Measurements from ENCODE around the gene ARID1B. TPM values are rescaled to one million over a fixed set of nuclear protein-coding genes. Genes with fewer than 3 reads are reported as not detected.

ARID1B gene
- total RNA-seq, 1 donor from 2014 or later: 97.2 TPM

DNA sequence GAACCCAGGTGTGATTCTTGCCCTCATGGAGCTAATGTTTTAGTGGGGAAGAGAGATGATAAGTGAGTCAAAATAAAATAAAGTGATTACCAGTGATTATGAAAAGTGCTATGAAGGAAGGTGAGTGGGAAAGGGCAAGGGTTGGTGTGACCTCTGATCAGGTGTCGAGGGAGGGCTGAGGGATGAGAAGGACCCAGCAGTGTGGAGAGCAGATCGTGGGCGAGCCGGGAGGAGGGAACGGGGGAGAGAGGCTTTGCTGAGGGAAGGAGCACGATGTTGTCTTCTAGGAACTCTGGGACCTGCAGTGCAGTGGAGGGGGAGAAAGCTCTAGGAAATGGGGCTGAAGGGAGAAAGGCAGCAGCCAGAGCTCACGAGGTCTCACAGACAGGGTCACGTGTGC lies 354.1 kb downstream of the ARID1B start:
- no peak overlapping the region for H3K4me3 Mint-ChIP-seq
- no peak for DNase-seq (ENCODE audit: extremely low spot score, unreplicated experiment)
- H3K27me3 Mint-ChIP-seq: no peaks in the 10 kb centered on the region
- H3K9me3 Mint-ChIP-seq: no peaks in the 10 kb centered on the region
- H3K4me1 Mint-ChIP-seq (ENCODE audit: unreplicated experiment): peaks cover 14% of the 10 kb centered on the region
- TF ChIP-seq, protein P1, sequence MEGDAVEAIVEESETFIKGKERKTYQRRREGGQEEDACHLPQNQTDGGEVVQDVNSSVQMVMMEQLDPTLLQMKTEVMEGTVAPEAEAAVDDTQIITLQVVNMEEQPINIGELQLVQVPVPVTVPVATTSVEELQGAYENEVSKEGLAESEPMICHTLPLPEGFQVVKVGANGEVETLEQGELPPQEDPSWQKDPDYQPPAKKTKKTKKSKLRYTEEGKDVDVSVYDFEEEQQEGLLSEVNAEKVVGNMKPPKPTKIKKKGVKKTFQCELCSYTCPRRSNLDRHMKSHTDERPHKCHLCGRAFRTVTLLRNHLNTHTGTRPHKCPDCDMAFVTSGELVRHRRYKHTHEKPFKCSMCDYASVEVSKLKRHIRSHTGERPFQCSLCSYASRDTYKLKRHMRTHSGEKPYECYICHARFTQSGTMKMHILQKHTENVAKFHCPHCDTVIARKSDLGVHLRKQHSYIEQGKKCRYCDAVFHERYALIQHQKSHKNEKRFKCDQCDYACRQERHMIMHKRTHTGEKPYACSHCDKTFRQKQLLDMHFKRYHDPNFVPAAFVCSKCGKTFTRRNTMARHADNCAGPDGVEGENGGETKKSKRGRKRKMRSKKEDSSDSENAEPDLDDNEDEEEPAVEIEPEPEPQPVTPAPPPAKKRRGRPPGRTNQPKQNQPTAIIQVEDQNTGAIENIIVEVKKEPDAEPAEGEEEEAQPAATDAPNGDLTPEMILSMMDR (conservative IDR thresholded peaks at IDR 0.05): no peak
- peak overlapping the region; percentile 10 for H3K27ac Mint-ChIP-seq
- H3K36me3 Mint-ChIP-seq: peaks cover 36% of the 10 kb centered on the region

DNA sequence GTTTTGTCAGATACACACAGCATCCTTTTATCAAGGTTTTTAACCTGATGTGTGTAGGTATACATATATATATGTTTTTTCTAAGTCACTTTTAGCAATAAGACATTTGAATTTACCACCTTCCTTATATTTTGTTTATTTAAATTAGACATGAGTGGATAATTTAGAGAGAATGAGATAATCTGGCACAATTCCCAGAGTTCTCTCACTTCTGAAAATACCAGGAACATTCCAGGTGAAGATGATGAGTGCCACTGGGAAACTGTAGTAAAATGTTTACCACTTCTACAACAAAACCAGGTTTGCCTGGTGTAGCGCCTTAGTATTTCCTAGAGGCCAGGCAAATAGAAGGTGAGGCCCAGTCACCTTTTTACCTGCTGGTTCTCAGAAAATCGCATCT lies 356.7 kb downstream of the ARID1B start:
- Mint-ChIP-seq H3K27me3 (no peaks in the 10 kb centered on the region), H3K4me3 (no peak overlapping the region), H3K9me3 (no peaks in the 10 kb centered on the region), H3K36me3 (peaks cover 30% of the 10 kb centered on the region), H3K4me1 (ENCODE audit: unreplicated experiment) (peaks cover 8% of the 10 kb centered on the region), H3K27ac (no peak overlapping the region)
- no peak for DNase-seq (ENCODE audit: extremely low spot score, unreplicated experiment)
- TF ChIP-seq, protein P1 (conservative IDR thresholded peaks at IDR 0.05): no peak

DNA sequence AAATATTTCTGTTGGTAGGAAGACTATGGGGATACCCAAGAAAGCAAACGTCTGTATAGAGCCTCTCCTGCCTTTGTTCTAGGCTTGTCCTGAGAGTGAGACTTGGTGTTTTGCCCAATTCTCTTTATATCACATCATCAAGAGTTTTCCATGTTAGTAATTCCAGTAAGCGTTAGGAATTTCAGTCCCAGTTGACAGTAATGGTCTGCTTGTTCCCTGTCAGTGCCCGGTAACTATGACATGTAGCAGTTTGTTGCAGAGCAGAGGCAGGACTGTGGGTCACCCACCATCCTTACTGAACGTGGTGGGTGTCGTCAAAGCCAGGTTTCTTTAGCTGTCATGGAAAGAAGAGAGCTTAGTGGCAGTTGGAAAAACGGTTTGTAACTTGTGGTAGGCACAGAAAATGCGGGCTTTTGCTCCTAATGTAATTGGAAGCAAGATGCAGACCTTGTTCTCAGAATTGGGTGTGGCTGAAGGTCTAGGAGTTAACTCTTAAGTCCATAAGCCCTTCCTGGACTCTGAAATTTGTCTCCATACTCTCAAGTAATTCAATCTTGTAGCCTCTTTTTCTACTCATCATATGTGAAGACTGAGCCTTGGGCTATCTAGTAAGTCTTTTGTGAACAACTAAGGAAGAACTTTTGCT lies 357.3 kb downstream of the ARID1B start:
- H3K4me1 Mint-ChIP-seq (ENCODE audit: unreplicated experiment): peaks cover 2% of the 10 kb centered on the region
- no peak overlapping the region for H3K4me3 Mint-ChIP-seq
- TF ChIP-seq, protein P1 (conservative IDR thresholded peaks at IDR 0.05): no peak
- H3K27me3 Mint-ChIP-seq: no peaks in the 10 kb centered on the region
- DNase-seq (ENCODE audit: extremely low spot score, unreplicated experiment): no peak
- no peak overlapping the region for H3K27ac Mint-ChIP-seq
- H3K36me3 Mint-ChIP-seq: peaks cover 25% of the 10 kb centered on the region
- no peaks in the 10 kb centered on the region for H3K9me3 Mint-ChIP-seq

DNA sequence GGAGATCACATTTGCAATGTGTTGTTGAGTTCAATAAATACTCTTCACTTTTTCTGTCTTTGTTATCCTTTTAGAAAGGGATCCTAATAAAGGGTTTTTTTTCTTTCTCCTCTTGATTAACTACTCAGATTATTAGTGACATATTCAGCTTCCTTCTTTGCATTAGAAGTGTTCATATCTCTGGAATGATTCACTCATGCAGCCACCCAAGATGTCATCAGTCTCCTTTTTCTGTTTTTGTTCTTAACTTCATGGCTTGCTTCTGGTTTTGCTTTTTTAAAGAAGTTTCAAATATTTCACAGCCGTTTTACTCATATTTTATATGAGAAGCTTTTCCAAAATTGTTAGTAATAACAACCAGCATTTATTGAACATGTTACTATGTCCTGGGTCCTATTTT lies 358.5 kb downstream of the ARID1B start:
- Mint-ChIP-seq H3K4me3 (no peak overlapping the region), H3K27me3 (no peaks in the 10 kb centered on the region), H3K27ac (no peak overlapping the region), H3K36me3 (peaks cover 24% of the 10 kb centered on the region), H3K9me3 (no peaks in the 10 kb centered on the region), H3K4me1 (ENCODE audit: unreplicated experiment) (no peaks in the 10 kb centered on the region)
- no peak for DNase-seq (ENCODE audit: extremely low spot score, unreplicated experiment)
- TF ChIP-seq, protein P1 (conservative IDR thresholded peaks at IDR 0.05): no peak

DNA sequence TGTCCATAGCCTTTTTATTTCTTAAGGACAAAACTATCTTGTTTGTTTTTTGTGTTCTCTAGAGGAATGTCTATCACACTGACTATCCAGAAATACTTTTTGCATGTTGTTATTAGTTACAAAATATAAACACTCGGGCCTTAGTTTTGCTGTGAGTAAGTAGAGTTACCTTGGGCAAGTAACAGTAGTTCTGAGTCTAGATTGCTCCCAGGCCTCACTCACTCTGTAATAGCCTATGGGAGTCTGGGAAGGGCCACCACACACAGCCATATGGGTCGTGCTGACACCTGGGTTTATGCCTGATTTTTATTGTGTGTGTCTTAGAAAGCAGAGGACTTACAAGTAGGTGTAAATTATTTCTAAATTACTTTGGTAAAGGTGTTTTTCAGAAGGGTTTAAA lies 360.3 kb downstream of the ARID1B start:
- Mint-ChIP-seq H3K27me3 (no peaks in the 10 kb centered on the region), H3K4me1 (ENCODE audit: unreplicated experiment) (no peaks in the 10 kb centered on the region), H3K4me3 (no peak overlapping the region), H3K27ac (no peak overlapping the region), H3K36me3 (peaks cover 20% of the 10 kb centered on the region), H3K9me3 (no peaks in the 10 kb centered on the region)
- TF ChIP-seq, protein P1 (conservative IDR thresholded peaks at IDR 0.05): no peak
- DNase-seq (ENCODE audit: extremely low spot score, unreplicated experiment): no peak
